ENCODE results near the gene SPECC1L. TPM values are rescaled to one million over a fixed set of nuclear protein-coding genes. Genes with fewer than 3 reads are reported as not detected.

SPECC1L gene
- total RNA-seq, 2 donors from 2014 or later, result 70.0 to 114 TPM

DNA sequence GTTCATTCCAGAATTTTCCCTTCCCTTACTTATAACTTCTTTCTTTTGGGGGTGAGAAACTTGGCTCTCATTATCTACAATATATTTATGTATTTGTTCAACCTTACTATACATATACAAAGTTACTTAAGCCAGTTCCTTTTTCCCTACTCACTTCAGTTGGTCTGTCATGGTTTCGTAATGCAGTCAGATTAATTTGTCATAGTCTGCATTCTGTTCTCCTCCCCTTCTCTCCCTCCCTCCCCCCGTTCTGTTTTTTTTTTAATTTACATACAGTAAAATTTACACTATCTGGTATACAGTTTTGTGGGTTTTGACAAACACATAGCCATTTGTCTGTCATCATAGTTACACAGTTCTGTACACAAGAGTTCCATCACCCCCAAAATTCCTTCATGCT is 84.9 kb downstream of the SPECC1L start:
- ATAC-seq (no peak), DNase-seq (ENCODE audit: low spot score) (no peak)
- Mint-ChIP-seq H3K36me3 (peaks cover 31% of the 10 kb centered on the region), H3K27me3 (no peaks in the 10 kb centered on the region), H3K4me3 (no peak overlapping the region), H3K27ac (peak overlapping the region in 1 of 2 donors; percentile 4), H3K4me1 (ENCODE audit: low read depth in 2 of 2) (peaks cover 24 to 29% of the 10 kb centered on the region in 2 donors), H3K9me3 (no peaks in the 10 kb centered on the region)

GRCh38 chr22:24357547-24357946 is 86.9 kb downstream of the SPECC1L start:
- no peak for ATAC-seq
- Mint-ChIP-seq H3K27ac (no peak overlapping the region), H3K4me3 (no peak overlapping the region), H3K9me3 (no peaks in the 10 kb centered on the region), H3K27me3 (no peaks in the 10 kb centered on the region), H3K36me3 (peaks cover 31% of the 10 kb centered on the region), H3K4me1 (ENCODE audit: low read depth in 2 of 2) (peaks cover 23 to 29% of the 10 kb centered on the region in 2 donors)
- no peak for DNase-seq (ENCODE audit: low spot score)

DNA sequence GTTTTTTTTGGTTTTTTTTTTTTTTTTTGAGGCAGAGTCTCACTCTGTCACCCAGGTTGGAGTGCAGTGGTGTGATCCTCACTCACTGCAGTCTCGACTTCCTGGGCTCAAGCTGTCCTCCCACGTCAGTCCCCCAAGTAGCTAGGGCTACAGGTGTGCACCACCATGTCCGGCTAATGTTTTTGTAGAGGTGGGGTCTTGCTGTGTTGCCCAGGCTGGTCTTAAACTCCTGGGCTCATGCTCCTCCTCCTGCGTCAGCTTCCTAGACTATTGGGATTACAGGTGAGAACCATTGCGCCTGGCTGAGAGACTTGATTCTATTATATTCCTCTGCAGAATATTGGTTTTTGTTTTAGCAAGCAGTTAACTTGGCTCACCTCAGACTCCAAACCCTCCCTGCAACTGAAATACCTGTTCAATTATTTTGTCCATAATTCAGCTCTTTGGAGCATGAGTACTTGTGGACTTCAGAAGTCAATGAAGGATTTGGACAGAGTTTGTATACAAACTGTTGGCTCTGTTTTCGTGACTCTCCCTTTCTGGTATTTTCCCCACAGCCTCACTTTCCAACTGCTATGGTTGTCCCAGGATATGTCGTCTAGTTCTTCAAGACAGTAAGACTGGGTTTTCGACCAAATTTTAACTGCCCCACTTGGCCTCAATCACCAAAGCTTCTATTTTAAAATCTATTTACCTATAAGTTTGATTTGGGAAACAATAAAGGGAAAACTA is 87.6 kb downstream of the SPECC1L start:
- Mint-ChIP-seq H3K4me3 (no peak overlapping the region), H3K4me1 (ENCODE audit: low read depth in 2 of 2) (peaks cover 23 to 29% of the 10 kb centered on the region in 2 donors), H3K9me3 (no peaks in the 10 kb centered on the region), H3K36me3 (peaks cover 25% of the 10 kb centered on the region), H3K27ac (peak overlapping the region in 1 of 2 donors; percentile 2), H3K27me3 (no peaks in the 10 kb centered on the region)
- no peak for DNase-seq (ENCODE audit: low spot score)
- no peak for ATAC-seq

GRCh38 chr22:24359452-24360120 is 89.0 kb downstream of the SPECC1L start:
- ATAC-seq, result no peak
- peaks cover 23 to 29% of the 10 kb centered on the region in 2 donors for H3K4me1 Mint-ChIP-seq (ENCODE audit: low read depth in 2 of 2)
- no peak for DNase-seq (ENCODE audit: low spot score)
- peak overlapping the region in 1 of 2 donors; percentile 9 for H3K27ac Mint-ChIP-seq
- no peaks in the 10 kb centered on the region for H3K27me3 Mint-ChIP-seq
- no peaks in the 10 kb centered on the region for H3K9me3 Mint-ChIP-seq
- H3K4me3 Mint-ChIP-seq, result no peak overlapping the region
- H3K36me3 Mint-ChIP-seq, result peaks cover 18% of the 10 kb centered on the region

DNA sequence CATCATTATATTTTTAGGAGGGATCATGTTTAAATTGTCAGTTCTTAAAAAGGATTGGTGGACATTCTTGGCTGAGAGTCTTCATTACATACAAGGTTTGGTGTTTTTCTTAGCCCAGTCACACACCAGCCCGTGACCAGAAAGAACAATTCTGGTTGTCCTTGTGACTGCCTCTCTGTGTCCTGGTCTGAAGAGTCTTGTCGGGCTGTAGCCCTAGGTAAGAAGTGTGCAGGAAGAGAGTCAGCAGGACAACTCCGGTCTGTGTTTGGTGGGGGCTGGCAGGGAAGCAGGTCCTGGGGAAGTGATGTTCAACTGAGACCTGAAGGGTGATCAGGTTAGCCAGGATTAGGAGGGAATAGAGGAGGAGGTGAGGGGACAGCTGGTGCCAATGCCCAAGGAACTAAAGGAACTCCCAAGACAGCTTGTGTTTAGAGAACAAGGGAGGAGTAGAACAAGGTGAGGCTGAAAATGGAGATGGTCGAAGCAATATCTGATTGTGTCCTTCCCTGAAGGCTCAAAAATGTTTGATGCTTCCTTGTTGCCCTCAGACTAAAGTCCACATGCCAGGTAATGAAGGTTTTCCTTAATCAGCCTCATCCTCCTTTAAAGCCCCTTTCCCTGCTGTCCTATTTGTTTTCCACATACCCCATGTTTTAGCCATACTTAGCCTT is 91.5 kb downstream of the SPECC1L start:
- H3K4me3 Mint-ChIP-seq, result no peak overlapping the region
- H3K27ac Mint-ChIP-seq, result no peak overlapping the region
- H3K4me1 Mint-ChIP-seq (ENCODE audit: low read depth in 2 of 2), result peaks cover 13% of the 10 kb centered on the region in 2 donors
- H3K36me3 Mint-ChIP-seq, result peaks cover 20% of the 10 kb centered on the region
- H3K9me3 Mint-ChIP-seq, result no peaks in the 10 kb centered on the region
- DNase-seq (ENCODE audit: low spot score) (no peak), ATAC-seq (no peak)
- H3K27me3 Mint-ChIP-seq, result no peaks in the 10 kb centered on the region

DNA sequence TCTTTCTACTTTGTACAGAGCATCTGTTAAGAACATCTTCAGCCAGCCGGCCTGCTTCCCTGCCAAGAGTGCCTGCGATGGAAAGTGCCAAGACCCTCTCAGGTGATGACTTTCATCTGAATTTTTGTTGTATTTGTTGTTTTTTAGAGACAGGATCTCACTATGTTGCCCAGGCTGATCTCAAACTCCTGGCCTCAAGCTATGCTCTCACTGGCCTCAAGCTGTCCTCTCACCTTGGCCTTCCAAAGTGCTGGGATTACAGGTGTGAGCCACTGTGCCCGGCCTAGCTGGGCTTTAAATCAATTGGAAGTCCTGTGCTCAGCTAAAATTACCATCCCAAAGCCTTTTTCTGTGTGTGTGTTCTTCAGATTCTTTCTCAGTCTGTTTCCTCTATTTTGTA is 92.6 kb downstream of the SPECC1L start:
- Mint-ChIP-seq H3K9me3 (no peaks in the 10 kb centered on the region), H3K4me3 (no peak overlapping the region), H3K36me3 (peaks cover 26% of the 10 kb centered on the region), H3K4me1 (ENCODE audit: low read depth in 2 of 2) (peaks cover 13% of the 10 kb centered on the region in 2 donors), H3K27me3 (no peaks in the 10 kb centered on the region), H3K27ac (no peak overlapping the region)
- DNase-seq (ENCODE audit: low spot score) (no peak), ATAC-seq (no peak)

GRCh38 chr22:24366701-24367100 is 96.1 kb downstream of the SPECC1L start:
- H3K36me3 Mint-ChIP-seq, result peaks cover 36% of the 10 kb centered on the region
- DNase-seq (ENCODE audit: low spot score) (no peak), ATAC-seq (no peak)
- H3K4me1 Mint-ChIP-seq (ENCODE audit: low read depth in 2 of 2), result peaks cover 0 to 7% of the 10 kb centered on the region in 2 donors
- H3K4me3 Mint-ChIP-seq, result no peak overlapping the region
- H3K27ac Mint-ChIP-seq, result no peak overlapping the region
- H3K27me3 Mint-ChIP-seq, result no peaks in the 10 kb centered on the region
- H3K9me3 Mint-ChIP-seq, result no peaks in the 10 kb centered on the region

DNA sequence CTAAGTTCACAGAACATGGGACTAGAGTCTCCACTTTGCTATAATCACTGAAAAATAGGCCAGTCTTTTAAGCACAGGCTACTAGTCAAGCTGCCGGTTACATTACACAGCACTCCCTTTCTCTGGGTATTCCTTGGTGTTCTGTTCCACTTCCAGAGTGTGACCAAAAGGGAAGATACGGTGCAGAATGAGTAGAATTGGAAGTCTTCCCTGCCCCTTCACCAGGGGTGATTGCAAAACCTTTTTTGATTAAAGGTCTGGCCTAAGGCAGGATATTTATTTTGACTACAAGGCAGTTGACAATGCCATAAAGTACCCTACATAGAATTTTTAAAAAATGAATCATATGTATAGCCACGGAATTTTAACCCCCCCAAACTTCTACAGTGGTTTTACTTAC is 97.2 kb downstream of the SPECC1L start:
- Mint-ChIP-seq H3K27ac (no peak overlapping the region), H3K4me1 (ENCODE audit: low read depth in 2 of 2) (peaks cover 0 to 4% of the 10 kb centered on the region in 2 donors), H3K9me3 (no peaks in the 10 kb centered on the region), H3K4me3 (no peak overlapping the region), H3K27me3 (no peaks in the 10 kb centered on the region), H3K36me3 (peaks cover 42% of the 10 kb centered on the region)
- ATAC-seq, result no peak
- no peak for DNase-seq (ENCODE audit: low spot score)

GRCh38 chr22:24370401-24370800 is 99.8 kb downstream of the SPECC1L start:
- ATAC-seq, result no peak
- Mint-ChIP-seq H3K36me3 (peaks cover 51% of the 10 kb centered on the region), H3K27ac (peak overlapping the region in 1 of 2 donors; percentile 15), H3K4me1 (ENCODE audit: low read depth in 2 of 2) (peaks cover 4 to 6% of the 10 kb centered on the region in 2 donors), H3K9me3 (no peaks in the 10 kb centered on the region), H3K4me3 (no peak overlapping the region), H3K27me3 (no peaks in the 10 kb centered on the region)
- DNase-seq (ENCODE audit: low spot score), result no peak

- no peaks in the 10 kb centered on the region for H3K9me3 Mint-ChIP-seq
- no peak for DNase-seq (ENCODE audit: low spot score)
- H3K27ac Mint-ChIP-seq, result peak overlapping the region; percentile 53 to 64
- no peak overlapping the region for H3K4me3 Mint-ChIP-seq
- no peak for ATAC-seq
- H3K27me3 Mint-ChIP-seq, result no peaks in the 10 kb centered on the region
- peaks cover 26% of the 10 kb centered on the region for H3K36me3 Mint-ChIP-seq
- H3K4me1 Mint-ChIP-seq (ENCODE audit: low read depth in 2 of 2), result peaks cover 26 to 39% of the 10 kb centered on the region in 2 donors
Observed at GRCh38 chr22:24376002-24376401, 105.4 kb downstream of the SPECC1L start.

- Mint-ChIP-seq H3K36me3 (peaks cover 21% of the 10 kb centered on the region), H3K9me3 (no peaks in the 10 kb centered on the region), H3K27ac (peak overlapping the region; percentile 53 to 64), H3K27me3 (no peaks in the 10 kb centered on the region), H3K4me1 (ENCODE audit: low read depth in 2 of 2) (peaks cover 26 to 39% of the 10 kb centered on the region in 2 donors), H3K4me3 (no peak overlapping the region)
- DNase-seq (ENCODE audit: low spot score), result no peak
- ATAC-seq, result no peak
Observed at GRCh38 chr22:24376586-24376985, 106.0 kb downstream of the SPECC1L start.

GRCh38 chr22:24379536-24379935 is 108.9 kb downstream of the SPECC1L start:
- H3K4me3 Mint-ChIP-seq, result peak overlapping the region; percentile 10
- peak overlapping the region; percentile 15 to 26 for H3K27ac Mint-ChIP-seq
- ATAC-seq (peak; percentile 56 to 63), DNase-seq (ENCODE audit: low spot score) (no peak)
- H3K27me3 Mint-ChIP-seq, result no peaks in the 10 kb centered on the region
- peaks cover 26 to 39% of the 10 kb centered on the region in 2 donors for H3K4me1 Mint-ChIP-seq (ENCODE audit: low read depth in 2 of 2)
- peaks cover 12% of the 10 kb centered on the region for H3K36me3 Mint-ChIP-seq
- no peaks in the 10 kb centered on the region for H3K9me3 Mint-ChIP-seq

DNA sequence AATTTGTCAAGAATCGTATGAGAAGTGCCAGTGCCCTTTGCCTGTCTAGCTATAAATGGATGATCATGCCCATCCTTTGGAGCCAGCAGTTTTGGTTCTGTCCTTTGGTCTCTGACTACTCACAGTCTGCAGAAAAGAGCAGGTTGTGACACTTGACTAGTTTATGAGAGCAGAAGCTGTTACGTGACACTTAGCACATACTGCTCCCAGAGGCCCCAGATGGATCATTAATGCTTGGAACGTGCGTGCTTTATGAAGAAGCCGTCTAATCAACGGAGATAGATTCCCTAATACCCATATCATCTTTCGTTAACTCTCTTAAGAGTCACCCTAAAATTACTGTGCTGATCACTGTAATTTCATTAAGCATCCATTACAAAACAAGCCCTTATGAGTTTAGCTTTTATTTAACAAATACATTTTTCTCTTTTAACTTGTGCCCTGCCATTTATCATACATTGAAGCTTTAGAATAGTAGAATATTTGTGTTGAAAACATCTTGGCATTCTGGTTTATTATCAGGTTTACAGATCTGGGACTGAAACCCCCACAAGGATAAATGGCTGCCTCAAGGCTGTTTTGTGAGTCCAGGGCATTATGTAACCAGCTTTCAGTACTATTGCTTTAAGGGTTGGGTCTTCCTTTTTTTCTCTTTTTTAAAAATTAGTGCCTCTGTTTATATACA is 109.7 kb downstream of the SPECC1L start:
- H3K27ac Mint-ChIP-seq, result peak overlapping the region; percentile 15 to 26

More for the DNA sequence above, 109.7 kb downstream of the SPECC1L start:
- DNase-seq (ENCODE audit: low spot score) (no peak), ATAC-seq (no peak)
- Mint-ChIP-seq H3K36me3 (peaks cover 5% of the 10 kb centered on the region), H3K4me3 (no peak overlapping the region), H3K9me3 (no peaks in the 10 kb centered on the region), H3K4me1 (ENCODE audit: low read depth in 2 of 2) (peaks cover 26 to 33% of the 10 kb centered on the region in 2 donors), H3K27me3 (no peaks in the 10 kb centered on the region)

All from natural killer cell treated with Interleukin-12 subunit alpha and Interleukin-12 subunit beta and Interleukin-15 and Interleukin-18, amount 100 ng/mL, for 72 hours (primary cell).